Measurements from ENCODE around the gene TUT7.

The TUT7 gene

DNA sequence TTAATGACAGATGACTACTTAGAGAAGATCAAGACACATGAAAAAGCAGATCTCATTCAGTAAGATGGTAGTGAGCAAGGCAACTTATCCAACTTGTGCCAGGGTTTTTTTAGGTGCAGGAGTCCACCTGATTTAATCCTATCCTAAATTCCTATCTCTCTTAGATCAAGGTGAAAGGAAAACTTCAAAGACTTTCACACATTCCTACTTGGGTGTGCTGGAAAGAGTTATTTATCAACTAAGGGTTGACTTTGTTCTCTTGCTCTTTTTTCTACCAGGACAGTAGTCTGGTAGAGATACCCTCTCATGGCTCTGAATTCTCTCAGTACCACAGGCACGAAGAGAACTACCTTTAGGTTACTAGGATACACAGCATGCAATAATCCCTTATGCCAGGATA lies 18.2 kb downstream of the TUT7 start:
- no peak for DNase-seq (ENCODE audit: low read depth)
- H3K4me3 ChIP-seq (ENCODE audit: low read length) = no peak overlapping the region
- TF ChIP-seq, protein P1, sequence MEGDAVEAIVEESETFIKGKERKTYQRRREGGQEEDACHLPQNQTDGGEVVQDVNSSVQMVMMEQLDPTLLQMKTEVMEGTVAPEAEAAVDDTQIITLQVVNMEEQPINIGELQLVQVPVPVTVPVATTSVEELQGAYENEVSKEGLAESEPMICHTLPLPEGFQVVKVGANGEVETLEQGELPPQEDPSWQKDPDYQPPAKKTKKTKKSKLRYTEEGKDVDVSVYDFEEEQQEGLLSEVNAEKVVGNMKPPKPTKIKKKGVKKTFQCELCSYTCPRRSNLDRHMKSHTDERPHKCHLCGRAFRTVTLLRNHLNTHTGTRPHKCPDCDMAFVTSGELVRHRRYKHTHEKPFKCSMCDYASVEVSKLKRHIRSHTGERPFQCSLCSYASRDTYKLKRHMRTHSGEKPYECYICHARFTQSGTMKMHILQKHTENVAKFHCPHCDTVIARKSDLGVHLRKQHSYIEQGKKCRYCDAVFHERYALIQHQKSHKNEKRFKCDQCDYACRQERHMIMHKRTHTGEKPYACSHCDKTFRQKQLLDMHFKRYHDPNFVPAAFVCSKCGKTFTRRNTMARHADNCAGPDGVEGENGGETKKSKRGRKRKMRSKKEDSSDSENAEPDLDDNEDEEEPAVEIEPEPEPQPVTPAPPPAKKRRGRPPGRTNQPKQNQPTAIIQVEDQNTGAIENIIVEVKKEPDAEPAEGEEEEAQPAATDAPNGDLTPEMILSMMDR (IDR thresholded peaks at IDR 0.05; ENCODE audit: insufficient read depth, low read depth, low read length, missing control alignments) = no peak

DNA sequence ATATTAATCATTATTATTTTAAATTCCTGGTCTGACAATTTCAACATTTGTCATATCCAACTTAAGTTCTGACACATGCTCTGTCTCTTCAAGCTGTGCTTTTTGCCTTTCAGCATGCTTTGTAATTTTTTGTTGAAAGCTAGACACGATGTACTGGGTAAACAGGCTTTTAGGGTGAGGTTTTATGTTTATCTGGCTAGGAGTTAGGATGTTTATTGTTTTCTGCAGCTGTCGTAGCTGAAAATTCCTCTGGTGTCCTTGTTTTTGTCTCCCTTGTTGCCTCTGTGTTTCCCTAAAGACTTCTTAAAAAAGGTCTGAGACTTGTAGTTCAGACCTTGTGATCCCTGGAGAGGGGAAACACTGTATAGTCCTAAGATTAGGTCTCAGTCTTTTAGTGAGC lies 20.6 kb downstream of the TUT7 start:
- H3K4me3 ChIP-seq (ENCODE audit: low read length) = no peak overlapping the region
- TF ChIP-seq, protein P1 (IDR thresholded peaks at IDR 0.05; ENCODE audit: insufficient read depth, low read depth, low read length, missing control alignments) = no peak
- DNase-seq (ENCODE audit: low read depth) = no peak

DNA sequence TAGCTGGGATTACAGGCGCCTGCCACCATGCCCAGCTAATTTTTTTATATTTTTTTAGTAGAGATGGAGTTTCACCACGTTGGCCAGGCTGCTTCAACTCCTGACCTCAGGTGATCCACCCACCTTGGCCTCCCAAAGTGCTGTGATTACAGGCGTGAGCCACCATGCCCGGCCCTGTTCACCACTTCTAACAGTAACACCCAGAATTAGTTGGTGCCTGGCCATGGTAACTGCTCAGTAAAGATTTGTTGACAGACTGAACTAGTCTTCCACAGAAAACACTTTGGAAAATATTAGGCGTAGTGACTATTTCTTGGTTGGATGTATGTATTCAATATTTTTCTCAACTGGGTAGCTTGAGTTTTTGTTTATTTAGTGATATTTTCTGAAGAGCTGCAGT lies 24.0 kb downstream of the TUT7 start:
- TF ChIP-seq, protein P1 (IDR thresholded peaks at IDR 0.05; ENCODE audit: insufficient read depth, low read depth, low read length, missing control alignments) = no peak
- DNase-seq (ENCODE audit: low read depth) = no peak
- no peak overlapping the region for H3K4me3 ChIP-seq (ENCODE audit: low read length)

DNA sequence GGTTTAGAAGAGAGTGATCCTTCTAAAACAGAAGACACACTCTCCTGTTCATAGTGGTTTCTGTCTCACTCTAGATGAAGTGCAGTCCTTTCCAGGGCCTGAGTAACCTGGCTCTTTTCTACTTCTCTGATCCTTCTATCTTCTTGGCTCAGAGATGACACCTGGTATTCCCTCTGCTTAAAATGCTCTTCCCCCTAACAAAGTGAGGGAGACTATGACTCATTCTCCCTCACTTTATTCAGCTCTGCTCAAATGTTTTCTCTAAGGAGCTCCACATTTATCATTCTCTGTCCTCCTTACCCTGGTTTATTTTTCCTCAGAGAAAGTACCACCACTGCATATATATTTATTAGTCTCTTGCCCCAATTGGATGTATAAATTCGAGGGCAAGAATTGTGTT lies 24.6 kb downstream of the TUT7 start:
- TF ChIP-seq, protein P1 (IDR thresholded peaks at IDR 0.05; ENCODE audit: insufficient read depth, low read depth, low read length, missing control alignments) = no peak
- no peak for DNase-seq (ENCODE audit: low read depth)
- no peak overlapping the region for H3K4me3 ChIP-seq (ENCODE audit: low read length)

DNA sequence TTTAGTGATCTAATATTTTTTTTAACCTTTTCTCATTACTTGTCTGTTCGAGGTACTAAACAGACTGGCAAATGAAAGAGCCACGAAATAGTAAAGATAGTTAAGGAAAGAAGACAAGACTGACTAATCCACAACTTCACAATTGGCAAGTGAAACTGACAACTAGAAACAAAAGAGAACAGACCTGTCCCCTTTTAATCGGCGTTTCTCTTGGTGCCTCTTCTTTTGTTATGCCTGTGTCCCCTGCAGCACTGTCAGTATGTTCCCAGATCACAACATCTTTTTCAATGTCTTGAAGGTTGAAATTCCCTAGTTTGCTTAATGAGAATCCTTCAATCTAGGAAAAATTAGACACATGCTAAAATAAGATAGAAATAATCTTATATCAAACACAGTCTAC lies 26.1 kb downstream of the TUT7 start:
- TF ChIP-seq, protein P1 (IDR thresholded peaks at IDR 0.05; ENCODE audit: insufficient read depth, low read depth, low read length, missing control alignments) = no peak
- no peak for DNase-seq (ENCODE audit: low read depth)
- no peak overlapping the region for H3K4me3 ChIP-seq (ENCODE audit: low read length)

DNA sequence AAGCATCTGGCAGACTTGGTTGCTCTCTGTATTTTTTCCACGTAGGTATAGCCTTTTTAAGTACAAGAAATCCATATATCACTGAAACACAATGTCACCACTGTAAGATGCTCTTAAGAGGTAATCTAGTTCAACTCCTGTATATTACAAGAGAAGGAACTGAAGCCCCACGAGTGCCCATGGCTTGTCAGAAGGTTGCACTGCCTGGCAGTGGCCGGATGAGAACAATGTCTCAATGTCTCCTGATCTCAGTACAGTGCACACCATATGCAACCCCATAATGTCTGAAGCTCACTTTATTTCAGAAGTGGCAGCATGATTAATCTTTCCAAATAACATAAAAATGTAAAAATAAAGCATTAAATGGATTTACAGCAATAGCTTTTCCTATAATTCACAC lies 27.7 kb downstream of the TUT7 start:
- H3K4me3 ChIP-seq (ENCODE audit: low read length) = no peak overlapping the region
- no peak for DNase-seq (ENCODE audit: low read depth)
- TF ChIP-seq, protein P1 (IDR thresholded peaks at IDR 0.05; ENCODE audit: insufficient read depth, low read depth, low read length, missing control alignments) = no peak

DNA sequence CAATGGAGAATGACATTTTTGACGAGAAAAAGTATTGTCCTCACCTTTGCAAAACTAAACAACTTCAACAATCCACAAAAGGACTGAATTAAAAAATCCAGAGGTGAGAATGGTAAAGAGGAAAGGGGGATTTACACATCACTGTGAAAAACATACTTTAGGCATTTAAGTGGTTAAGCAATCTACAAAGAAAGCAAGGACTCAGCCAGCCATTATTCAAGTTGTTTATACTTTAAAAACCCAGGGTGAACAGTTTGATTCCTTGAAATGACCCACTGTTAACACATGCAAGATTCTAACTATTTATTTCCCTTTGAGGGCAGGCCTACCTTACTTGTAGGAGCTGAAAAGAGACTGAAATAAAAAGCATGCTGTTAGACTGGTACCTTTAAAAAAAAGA lies 29.3 kb downstream of the TUT7 start:
- no peak overlapping the region for H3K4me3 ChIP-seq (ENCODE audit: low read length)
- TF ChIP-seq, protein P1 (IDR thresholded peaks at IDR 0.05; ENCODE audit: insufficient read depth, low read depth, low read length, missing control alignments) = no peak
- no peak for DNase-seq (ENCODE audit: low read depth)
